Fibroblast of peridontal ligament (primary cell): Measurements from ENCODE around the gene CRNN.
A peak's percentile ranks its signal among the peaks of the same experiment; 100 is the strongest.

ENCODE experiments used
- DNase-seq: peaks from one replicate; pipeline ENCODE4 v3.0.0-alpha.2; 2010; ENCODE audit errors: extremely low read depth

CRNN gene

GRCh38 chr1:152419917-152420316 lies 5.9 kb upstream of the CRNN start:
- no peak for DNase-seq

- no peak for DNase-seq
Observed at GRCh38 chr1:152415454-152416227, 1.6 kb upstream of the CRNN start.

GRCh38 chr1:152412756-152413155 lies 1.3 kb downstream of the CRNN start:
- DNase-seq: no peak

- no peak for DNase-seq
Observed at GRCh38 chr1:152411134-152411533, 2.9 kb downstream of the CRNN start.

- no peak for DNase-seq
Observed at GRCh38 chr1:152410599-152410998, 3.5 kb downstream of the CRNN start.

- no peak for DNase-seq
Observed at GRCh38 chr1:152410028-152410427, 4.0 kb downstream of the CRNN start.

GRCh38 chr1:152408664-152409063 lies 5.4 kb downstream of the CRNN start:
- DNase-seq: no peak

- peak; percentile 4 for DNase-seq
Observed at GRCh38 chr1:152398812-152399698, 15.0 kb downstream of the CRNN start.

GRCh38 chr1:152397474-152397873 lies 16.6 kb downstream of the CRNN start:
- no peak for DNase-seq

- no peak for DNase-seq
Observed at GRCh38 chr1:152394151-152394550, 19.9 kb downstream of the CRNN start.

- DNase-seq: no peak
Observed at GRCh38 chr1:152392909-152393308, 21.2 kb downstream of the CRNN start.

GRCh38 chr1:152388889-152389288 lies 25.2 kb downstream of the CRNN start:
- DNase-seq: no peak

- DNase-seq: peak; percentile 10
Observed at GRCh38 chr1:152386940-152387339, 27.1 kb downstream of the CRNN start.

- DNase-seq: no peak
Observed at GRCh38 chr1:152380932-152381331, 33.1 kb downstream of the CRNN start.

- DNase-seq: no peak
Observed at GRCh38 chr1:152374451-152374850, 39.6 kb downstream of the CRNN start.

GRCh38 chr1:152372672-152373071 lies 41.4 kb downstream of the CRNN start:
- no peak for DNase-seq

- no peak for DNase-seq
Observed at GRCh38 chr1:152367436-152367835, 46.6 kb downstream of the CRNN start.

- no peak for DNase-seq
Observed at GRCh38 chr1:152359906-152360305, 54.2 kb downstream of the CRNN start, which contains the start of gene FLG2. TSS of gene FLG2 (minus strand) at chr1:152360006. CDS start at chr1:152358884, 1,122 bp downstream.
